ENCODE measurements around the gene GTPBP1. TPM values are rescaled to one million over a fixed set of nuclear protein-coding genes. Genes with fewer than 3 reads are reported as not detected.

Gene GTPBP1
- total RNA-seq, 1 experiment from 2014 or later: 108 TPM

DNA sequence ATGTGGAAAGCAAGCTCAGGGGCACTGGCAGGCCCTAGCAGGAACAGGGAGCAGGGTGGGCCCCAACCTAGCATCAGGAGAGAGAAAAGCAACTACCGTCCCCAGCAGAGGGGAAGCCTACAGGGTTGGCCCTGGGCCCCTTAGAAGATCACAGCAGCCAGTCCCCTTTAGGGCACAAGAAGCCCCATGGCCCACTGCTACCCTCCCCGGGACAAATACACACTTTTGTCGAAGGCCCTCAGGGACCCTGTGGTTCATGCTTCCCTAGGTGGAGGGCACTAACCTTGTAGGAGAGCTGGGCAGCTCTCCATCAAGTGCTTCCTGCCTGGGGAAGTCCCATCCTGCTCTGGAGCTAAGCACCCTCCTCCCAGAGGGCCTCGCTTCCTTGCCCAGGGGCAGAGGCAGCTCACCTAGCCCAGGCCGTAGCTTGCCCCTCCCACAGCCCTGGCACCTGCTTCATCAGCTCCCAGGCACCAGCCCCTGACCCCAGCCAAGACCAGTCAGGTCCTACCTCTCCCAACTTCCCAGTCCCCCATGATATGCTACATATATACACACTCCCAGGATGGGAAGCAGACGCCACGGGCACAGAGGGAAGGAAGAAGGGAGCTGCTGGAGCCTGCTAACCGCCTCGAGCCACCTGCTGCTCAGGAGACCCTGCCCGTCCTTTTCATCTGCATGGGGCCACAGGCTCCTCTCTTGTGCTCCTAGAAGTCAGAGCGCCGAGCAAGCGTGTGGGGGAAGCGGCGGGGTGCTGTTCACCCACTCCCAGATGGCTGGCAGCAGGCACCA, 29.9 kb downstream of the GTPBP1 start:
- Mint-ChIP-seq H3K27me3 (ENCODE audit: low read depth) (no peaks in the 10 kb centered on the region; the same call in 1 of the 2 replicates), H3K27ac (no peak overlapping the region), H3K4me1 (0 out of 4 replicates have a peak, but pooled peaks cover 0 to 3% of the 10 kb centered on the region in 2 experiments), H3K36me3 (ENCODE audit: insufficient read depth in 1 of 3, low read depth in 3 of 3) (peaks cover 5 to 75% (median 32%) of the 10 kb centered on the region in 3 experiments; a peak in 6 of 7 replicates), H3K9me3 (no peaks in the 10 kb centered on the region), H3K4me3 (no peak overlapping the region)
- Histone ChIP-seq H2BK5ac (ENCODE audit: insufficient read length, low read length) (no peak overlapping the region), H4K20me1 (ENCODE audit: control insufficient read depth, insufficient read depth, insufficient read length) (no peaks in the 10 kb centered on the region), H4K5ac (ENCODE audit: insufficient read length, low read depth, low read length) (no peak overlapping the region), H3K4me1 (ENCODE audit: insufficient read depth, low read length) (no peaks in the 10 kb centered on the region), H3K9ac (ENCODE audit: extremely low read depth, insufficient read length, low read length) (no peak overlapping the region), H3K23ac (ENCODE audit: insufficient read length, low read depth, low read length) (no peak overlapping the region), H2BK12ac (ENCODE audit: insufficient read length, low read depth, low read length) (no peak overlapping the region), H3K14ac (ENCODE audit: insufficient read depth, low read length) (no peak overlapping the region; the same call in 1 of the 2 replicates), H2BK20ac (ENCODE audit: low read depth, low read length, poor library complexity, severe bottlenecking) (no peak overlapping the region), H4K8ac (replicated peaks; ENCODE audit: insufficient read length, low read depth, low read length) (no peak overlapping the region), H3K79me1 (ENCODE audit: insufficient read depth, low read depth, low read length, poor library complexity, severe bottlenecking) (no peaks in the 10 kb centered on the region), H3K79me2 (ENCODE audit: insufficient read depth, low read length) (no peaks in the 10 kb centered on the region), H3K4ac (ENCODE audit: low read depth, low read length) (no peak overlapping the region), H2BK120ac (ENCODE audit: low read depth, low read length, poor library complexity, severe bottlenecking) (no peak overlapping the region), H3K4me2 (ENCODE audit: insufficient read depth, insufficient read length, low read length) (no peak overlapping the region), H3K27me3 (ENCODE audit: insufficient read depth, low read length) (no peaks in the 10 kb centered on the region), H3K18ac (ENCODE audit: insufficient read length, low read depth, low read length) (no peak overlapping the region), H3T11ph (ENCODE audit: low read length) (no peak overlapping the region), H2AFZ (ENCODE audit: low read length) (no peak overlapping the region), H3K9me3 (ENCODE audit: control insufficient read depth, low read depth, low read length) (no peaks in the 10 kb centered on the region), H3K56ac (ENCODE audit: insufficient read length, low read depth, low read length) (no peak overlapping the region), H4K91ac (ENCODE audit: insufficient read length, low read depth, low read length) (no peak overlapping the region), H3K23me2 (ENCODE audit: insufficient read length, low read depth, low read length, poor library complexity, severe bottlenecking) (no peaks in the 10 kb centered on the region), H2BK15ac (ENCODE audit: low read depth, low read length) (no peak overlapping the region), H3K27ac (ENCODE audit: insufficient read length, low read depth, low read length) (no peak overlapping the region), H2AK5ac (ENCODE audit: insufficient read length, low read length) (no peak overlapping the region)
- TF ChIP-seq, protein P1, sequence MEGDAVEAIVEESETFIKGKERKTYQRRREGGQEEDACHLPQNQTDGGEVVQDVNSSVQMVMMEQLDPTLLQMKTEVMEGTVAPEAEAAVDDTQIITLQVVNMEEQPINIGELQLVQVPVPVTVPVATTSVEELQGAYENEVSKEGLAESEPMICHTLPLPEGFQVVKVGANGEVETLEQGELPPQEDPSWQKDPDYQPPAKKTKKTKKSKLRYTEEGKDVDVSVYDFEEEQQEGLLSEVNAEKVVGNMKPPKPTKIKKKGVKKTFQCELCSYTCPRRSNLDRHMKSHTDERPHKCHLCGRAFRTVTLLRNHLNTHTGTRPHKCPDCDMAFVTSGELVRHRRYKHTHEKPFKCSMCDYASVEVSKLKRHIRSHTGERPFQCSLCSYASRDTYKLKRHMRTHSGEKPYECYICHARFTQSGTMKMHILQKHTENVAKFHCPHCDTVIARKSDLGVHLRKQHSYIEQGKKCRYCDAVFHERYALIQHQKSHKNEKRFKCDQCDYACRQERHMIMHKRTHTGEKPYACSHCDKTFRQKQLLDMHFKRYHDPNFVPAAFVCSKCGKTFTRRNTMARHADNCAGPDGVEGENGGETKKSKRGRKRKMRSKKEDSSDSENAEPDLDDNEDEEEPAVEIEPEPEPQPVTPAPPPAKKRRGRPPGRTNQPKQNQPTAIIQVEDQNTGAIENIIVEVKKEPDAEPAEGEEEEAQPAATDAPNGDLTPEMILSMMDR (conservative IDR thresholded peaks at IDR 0.05): no peak
- no peak for DNase-seq
- WGBS (ENCODE audit: extremely low coverage, insufficient read length, low lambda C conversion rate): no CpG with 5 or more reads among the region's 15 CpGs

All from H9 (cell line).